ENCODE data around the gene KCNJ12. TPM values are rescaled to one million over a fixed set of nuclear protein-coding genes. Genes with fewer than 3 reads are reported as not detected.
"Not testable (repeated sequence)": the region's sequence is repeated elsewhere in the genome, so short reads cannot be mapped to it uniquely, and the experiment has no call there.

KCNJ12 gene
- polyA plus RNA-seq, 3 donors, result 0.12 to 2.1 (median 0.51) TPM

DNA sequence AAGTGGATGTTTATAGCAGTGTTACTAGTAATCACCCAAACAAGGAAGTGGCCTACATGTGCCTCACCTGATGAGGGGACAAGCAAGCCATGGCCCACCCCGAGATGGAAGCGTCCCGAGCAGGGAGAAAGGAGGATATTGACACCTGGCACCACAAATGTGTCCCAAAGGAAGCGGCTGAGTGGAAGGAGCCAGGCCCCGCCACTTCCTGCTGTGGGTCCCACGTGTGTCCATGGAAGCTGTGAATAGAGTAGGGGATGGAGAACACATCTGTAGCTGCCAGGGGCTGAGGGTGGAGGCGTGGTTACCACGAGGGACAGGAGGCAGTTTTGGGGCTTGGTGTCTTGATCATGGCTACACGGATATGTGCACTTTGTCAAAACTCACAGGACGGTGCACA lies 49.2 kb downstream of the KCNJ12 start:
- no peak overlapping the region for H3K27ac ChIP-seq (ENCODE audit: low read depth, low read length)
- 64 to 73% (median 68%) methylated on average over 10 of the region's 10 CpGs for WGBS, 3 donors

DNA sequence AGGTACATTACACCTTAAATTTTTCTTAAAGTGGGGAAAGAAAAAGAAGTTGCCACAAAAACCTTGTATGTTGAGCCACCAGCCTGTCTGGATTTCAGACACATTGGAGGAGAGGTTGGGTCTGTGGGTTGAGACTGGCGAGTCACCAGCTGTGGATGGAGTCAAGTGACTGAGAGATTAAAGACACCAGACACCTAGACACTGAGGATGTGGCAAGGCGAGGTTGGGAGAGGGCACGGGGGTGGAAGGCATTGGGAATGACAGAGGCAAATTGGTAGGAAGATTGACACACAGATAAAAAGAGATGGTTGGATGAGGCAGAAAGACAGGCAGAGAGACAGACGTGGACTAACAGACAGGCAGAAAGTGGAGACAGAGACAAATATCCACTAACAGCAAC lies 49.6 kb downstream of the KCNJ12 start:
- H3K27ac ChIP-seq (ENCODE audit: low read depth, low read length), result no peak overlapping the region
- 41 to 73% (median 68%) methylated on average over 4 of the region's 4 CpGs for WGBS, 3 donors

DNA sequence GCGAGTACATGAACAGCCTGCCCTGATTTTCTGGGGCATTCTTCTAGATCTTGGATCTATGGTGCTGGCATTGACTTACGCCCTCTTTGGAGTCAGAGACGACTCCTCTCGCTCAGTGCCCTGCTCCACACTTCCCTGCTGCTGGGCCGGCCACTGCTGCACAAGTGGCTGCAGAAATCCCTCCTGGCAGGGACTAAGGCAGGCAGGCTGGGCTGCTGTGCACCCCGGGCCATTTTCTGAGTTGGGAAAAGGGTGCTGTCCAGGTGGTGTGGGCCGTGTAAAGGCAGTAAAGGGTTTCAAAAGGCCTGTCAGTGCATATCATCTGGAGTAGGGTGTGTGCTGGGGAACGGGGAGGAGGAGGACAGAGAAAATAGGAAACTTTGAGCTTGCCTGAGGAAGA lies 50.1 kb downstream of the KCNJ12 start:
- not testable (repeated sequence) for H3K27ac ChIP-seq (ENCODE audit: low read depth, low read length)
- WGBS, 3 donors, result 67 to 82% (median 80%) methylated on average over 6 to 8 of the region's 8 CpGs

DNA sequence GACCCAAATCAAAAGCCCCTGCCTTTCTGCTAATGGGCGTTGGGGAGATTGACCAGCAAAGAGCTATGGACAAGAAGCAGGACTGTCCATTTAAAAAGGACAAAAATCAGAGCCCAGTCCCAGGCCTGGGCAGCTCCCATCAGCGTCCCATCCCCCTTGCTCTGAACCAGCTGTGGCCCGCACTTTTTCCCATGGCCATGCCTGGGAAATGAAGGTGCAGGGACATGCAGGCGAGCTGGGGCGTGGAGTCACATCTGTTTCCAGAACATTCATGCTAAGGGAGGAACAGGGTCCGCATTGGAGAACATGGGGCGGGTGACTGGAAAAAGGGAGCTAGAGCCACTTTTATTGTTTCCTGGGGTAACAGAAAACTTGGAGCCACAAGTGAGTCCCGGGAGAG lies 50.7 kb downstream of the KCNJ12 start:
- WGBS, 3 donors, result 67 to 87% (median 84%) methylated on average over 7 of the region's 8 CpGs
- H3K27ac ChIP-seq (ENCODE audit: low read depth, low read length), result not testable (repeated sequence)

DNA sequence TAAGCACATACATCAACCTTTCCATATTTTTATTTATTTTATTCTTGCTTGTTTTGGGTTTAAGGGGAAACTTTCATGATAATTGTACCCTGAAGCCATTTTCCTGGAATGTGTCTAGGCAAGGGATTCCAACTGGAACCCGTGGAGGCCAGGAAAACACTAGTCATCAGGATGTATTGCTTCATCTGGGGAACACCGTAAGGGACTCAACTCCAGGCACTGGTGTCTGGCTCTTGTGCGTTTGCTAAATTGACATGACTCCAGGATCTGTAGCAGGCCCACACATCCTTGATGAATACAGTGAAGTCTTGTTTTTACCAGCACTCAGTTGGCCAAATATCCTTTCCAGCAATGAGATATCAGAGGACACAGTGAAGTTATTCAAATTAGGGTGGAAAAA lies 51.6 kb downstream of the KCNJ12 start:
- no CpG with 5 or more reads among the region's 3 CpGs for WGBS, 3 donors
- not testable (repeated sequence) for H3K27ac ChIP-seq (ENCODE audit: low read depth, low read length)

DNA sequence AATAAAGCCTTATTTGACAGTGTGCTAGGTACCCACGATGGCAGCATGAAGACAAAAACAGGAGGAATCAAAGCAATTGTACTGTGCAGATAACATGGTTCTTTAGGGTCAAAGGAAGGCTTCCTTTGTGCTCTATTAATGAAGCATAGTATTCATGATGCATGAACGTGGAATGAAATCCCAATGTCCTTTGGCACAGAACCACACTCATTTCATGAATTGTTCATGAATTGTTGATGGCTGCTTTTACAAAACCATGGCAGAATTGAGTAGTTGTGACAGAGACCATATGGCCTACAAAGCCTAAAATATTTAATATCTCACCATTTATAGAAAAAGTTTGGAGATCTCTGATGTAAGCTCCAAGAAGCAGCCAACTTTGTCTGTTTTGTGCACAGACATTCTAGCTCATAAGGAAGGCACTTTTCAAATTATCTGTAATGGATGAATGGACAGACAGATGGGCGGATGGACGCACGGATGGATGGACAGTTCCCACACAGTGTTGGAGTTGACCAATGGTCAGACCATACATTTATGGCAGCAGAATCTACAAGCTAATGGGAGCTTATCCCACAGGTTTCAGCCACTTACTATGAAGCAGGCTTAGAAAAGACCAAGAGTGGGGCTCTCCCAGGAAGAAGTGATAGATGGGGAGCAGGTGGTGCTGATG lies 52.7 kb downstream of the KCNJ12 start:
- 55 to 71% (median 68%) methylated on average over 5 of the region's 5 CpGs for whole genome bisulfite sequencing, 3 donors
- H3K27ac ChIP-seq (ENCODE audit: low read depth, low read length), result not testable (repeated sequence)

DNA sequence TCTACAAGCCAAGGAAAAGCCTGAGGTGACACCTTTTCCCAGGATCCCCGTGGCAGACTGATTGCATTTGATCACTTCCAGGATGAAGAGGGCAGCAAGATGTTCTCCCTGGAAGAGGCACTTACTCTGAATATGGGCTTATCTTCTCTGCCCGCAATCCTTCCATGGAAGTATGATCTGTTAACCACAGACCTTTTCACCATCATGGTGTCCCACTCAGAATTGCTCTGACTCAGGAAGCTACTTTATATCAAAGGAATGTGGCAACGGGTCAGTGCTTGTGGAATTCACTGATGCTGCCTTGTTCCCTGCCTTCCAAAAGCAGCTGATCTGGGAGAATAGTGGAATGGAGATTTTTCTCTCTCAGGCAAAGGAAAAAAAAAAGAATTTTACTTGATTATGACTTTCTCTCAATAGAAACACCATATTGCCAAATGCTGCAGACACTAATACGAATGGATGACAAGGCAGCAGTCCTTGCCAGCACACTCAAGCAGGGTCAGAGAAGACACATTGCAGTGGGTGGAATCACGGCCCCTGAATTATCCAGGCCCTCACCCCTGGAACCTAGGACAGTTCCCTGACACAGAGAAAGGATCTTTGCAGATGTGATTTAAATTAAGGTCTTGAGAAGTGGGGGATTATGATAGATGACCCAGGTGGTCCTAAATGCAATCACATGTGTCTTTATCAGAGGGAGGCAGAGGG lies 53.9 kb downstream of the KCNJ12 start:
- WGBS, 3 donors, result 69 to 73% (median 71%) methylated on average over 4 of the region's 5 CpGs
- H3K27ac ChIP-seq (ENCODE audit: low read depth, low read length), result not testable (repeated sequence)

DNA sequence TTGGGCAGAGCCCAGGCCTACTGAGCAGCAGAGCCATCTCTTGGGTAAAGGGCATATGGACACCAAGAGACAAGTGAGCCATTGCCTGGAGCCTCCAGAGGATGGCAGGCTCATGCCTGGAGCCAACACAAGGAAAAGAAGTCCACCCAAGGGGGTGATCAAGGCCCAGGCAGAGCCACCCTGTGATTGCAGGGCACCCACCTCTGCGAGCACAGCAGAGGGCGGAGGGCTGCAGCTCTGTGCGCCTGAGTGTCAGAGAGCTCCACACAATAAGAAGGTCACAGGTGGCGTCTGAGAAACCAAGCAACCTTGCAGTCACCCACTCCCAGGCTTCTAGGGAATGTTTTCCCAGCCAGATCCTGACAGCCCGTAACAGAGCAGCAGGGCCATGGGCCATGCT lies 57.8 kb downstream of the KCNJ12 start:
- 71 to 98% (median 92%) methylated on average over 5 of the region's 5 CpGs for WGBS, 3 donors
- not testable (repeated sequence) for H3K27ac ChIP-seq (ENCODE audit: low read depth, low read length)

DNA sequence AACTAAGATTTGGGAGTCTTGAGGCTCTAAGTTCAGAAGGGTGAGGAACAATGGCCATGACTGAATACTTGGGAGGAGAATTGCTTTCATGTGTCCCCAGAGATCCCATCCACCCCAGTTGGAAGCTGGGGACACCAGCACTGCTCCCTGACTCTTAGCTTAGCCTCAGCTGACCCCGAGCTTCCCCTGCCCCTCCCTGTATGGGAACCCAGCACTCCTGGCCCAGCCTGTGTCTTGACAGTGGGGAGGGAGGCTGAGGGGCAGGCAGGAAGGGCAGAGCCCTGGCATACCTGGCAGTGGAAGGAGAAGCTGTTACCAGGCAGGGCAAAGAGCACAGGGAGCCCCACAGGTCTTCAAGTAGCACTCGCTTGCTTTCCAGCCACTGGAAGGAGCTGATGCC lies 58.8 kb downstream of the KCNJ12 start:
- H3K27ac ChIP-seq (ENCODE audit: low read depth, low read length), result not testable (repeated sequence)
- 64 to 79% (median 72%) methylated on average over 2 of the region's 2 CpGs for WGBS, 3 donors

DNA sequence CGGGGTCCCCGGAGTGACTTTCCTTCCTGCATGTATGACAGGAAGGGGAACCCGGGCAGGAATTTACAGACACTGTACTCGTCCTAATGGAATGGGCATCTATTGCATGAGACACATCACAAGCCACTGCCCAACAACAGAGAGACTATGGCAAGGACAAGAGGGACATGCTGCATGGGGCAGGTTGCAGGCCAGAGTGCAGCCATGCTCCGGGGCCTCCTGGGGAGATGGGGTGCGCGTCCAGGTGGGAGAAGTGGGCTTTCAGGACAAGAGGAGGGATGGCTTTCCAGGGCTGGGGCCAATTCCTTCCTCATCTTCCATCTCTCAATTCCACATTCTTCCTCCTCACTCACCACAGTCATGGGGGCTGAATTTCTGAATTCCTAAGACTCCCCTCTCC lies 60.3 kb downstream of the KCNJ12 start:
- not testable (repeated sequence) for H3K27ac ChIP-seq (ENCODE audit: low read depth, low read length)
- 59 to 79% (median 73%) methylated on average over 5 to 7 of the region's 7 CpGs for WGBS, 3 donors

DNA sequence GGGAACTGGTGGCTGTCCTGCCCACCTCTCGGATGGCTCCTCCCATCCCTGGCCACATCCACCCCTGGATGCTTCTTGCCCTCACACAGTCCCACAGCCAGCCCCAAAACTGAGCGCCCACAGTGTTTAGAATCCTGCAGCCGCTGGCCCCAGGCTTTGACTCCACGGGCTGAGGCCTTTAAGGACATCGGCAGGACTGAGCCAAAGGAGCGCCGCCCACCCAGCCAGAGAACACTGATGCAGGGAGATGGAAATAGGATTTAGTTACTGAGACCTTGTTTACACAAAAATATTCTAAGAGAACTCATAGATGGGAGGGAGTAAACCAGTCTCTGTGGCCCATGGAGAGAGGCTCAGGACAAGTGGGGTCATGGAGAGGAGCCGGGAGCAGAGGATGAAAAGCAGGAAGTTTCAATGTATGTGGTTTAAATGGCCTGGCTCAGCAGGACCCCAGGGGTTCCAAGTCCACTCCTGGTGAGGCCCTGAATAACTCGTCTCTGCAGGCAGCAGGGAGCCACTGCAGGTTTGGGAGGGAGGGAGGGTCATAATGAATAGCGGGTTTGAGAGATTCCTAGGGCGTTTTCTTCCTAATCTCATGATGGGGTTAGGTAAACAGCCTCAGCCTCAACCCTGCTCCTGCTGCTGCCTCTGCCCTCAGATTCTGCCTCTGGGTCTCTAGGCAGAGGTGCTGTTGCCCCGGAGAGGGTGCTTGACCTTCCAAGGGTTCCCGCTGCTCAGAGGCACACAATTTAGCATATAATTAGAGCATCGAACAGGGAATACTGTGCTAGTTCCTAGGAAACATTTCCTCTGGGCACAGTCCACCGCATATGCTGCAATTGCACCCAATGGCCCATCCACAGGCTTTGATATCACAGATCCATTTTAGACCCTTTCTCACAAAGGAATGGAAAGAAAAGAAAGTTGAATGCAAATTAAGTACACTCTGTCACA lies 61.0 kb downstream of the KCNJ12 start:
- WGBS, 3 donors, result 45 to 62% (median 58%) methylated on average over 13 to 15 of the region's 15 CpGs
- H3K27ac ChIP-seq (ENCODE audit: low read depth, low read length), result not testable (repeated sequence)

DNA sequence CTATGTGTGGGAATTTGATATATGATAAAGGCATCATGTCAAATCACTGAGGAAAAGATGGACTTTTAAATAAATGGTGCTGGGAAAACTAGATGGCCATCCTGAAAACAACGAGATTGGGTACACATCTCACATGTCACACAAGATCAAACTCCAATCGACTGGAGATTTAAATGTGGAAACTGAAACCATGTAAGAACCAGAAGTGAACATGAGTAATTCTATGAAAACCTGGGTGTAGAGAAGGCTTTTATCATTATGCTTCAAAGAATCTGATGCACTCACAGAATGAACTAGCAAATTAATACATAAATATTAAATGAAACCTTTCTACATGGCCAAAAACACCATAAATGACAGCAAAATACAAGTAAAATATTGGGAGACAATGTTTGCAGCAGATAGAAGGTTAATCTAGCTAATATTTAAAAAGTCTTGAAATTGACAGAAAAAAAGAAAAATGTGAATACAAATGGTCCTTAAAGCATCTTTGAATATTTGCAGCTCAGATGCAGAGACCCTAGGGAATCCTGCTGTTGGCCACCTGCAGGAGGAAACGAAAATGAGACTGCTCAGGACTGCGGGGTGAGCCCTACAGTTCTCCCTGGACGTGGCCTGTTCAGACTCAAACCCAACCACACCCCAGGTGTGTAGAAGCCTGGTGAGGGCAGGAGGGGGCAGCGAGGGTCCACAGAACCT lies 62.3 kb downstream of the KCNJ12 start:
- not testable (repeated sequence) for H3K27ac ChIP-seq (ENCODE audit: low read depth, low read length)
- 48 to 75% (median 61%) methylated on average over 3 to 6 of the region's 6 CpGs for WGBS, 3 donors

DNA sequence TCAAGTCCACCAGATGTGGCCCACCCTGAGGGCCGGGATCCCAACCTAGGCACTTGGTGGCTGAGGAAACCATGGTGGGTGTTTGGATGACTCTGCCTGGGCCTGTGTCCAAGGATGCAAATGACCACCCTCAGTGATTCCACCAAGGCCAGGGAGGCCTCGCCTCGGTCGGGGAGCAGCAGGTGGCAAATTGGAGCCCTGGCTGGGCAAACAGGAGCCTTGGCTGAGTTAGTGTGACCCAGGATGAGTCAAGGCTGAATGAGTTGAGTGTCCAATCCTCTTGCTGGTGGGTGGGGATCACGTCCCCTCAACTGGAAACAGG lies 62.8 kb downstream of the KCNJ12 start:
- not testable (repeated sequence) for H3K27ac ChIP-seq (ENCODE audit: low read depth, low read length)
- 65 to 89% (median 86%) methylated on average over 3 of the region's 5 CpGs for WGBS, 3 donors

DNA sequence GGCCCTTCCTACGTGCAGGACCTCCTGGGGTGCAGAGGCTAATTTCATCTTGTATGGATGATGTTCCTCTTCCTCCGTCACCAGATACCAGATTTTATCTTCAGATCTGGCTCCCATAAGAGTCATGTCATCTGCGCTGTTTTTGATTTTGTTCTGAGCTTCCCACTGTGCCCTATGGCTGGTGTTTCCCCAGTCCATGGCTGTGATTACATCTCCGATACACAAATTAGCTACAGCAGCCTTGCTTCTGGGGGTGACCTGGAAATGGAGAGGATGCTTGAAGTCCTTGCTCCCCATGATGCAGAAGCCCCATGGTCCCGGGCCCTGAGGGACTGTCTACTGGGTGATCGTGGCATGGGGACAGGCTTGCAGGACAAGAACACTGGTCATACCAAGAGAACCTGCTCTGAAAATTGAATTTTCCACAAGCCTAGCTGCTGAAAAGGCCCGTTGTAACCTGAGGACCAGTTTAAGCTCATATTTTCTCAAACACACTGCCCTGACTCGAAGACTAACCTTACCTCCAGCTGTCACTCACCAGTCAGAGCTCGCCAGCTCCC lies 69.0 kb downstream of the KCNJ12 start:
- 73 to 87% (median 84%) methylated on average over 9 of the region's 9 CpGs for WGBS, 3 donors
- no peak overlapping the region for H3K27ac ChIP-seq (ENCODE audit: low read depth, low read length)

DNA sequence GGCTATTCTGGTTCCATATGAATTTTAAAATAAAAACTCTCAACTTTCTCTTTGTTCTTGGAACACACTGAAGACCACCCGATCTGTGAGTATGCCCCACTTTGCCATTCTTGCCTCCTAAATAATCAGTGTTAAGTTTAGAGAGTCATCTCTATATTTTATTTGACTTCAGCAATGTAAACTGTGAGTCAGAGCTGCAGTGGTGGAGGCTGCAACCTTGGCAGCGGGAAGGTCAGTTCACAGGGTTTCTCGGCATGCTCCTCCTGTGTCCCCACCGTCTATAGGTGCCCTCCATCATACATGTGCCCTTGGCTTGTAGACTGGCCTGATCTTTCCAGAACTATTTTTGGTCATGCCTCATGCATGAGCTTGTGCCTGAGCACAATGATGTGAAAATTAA lies 71.4 kb downstream of the KCNJ12 start:
- WGBS, 3 donors, result 68 to 90% (median 75%) methylated on average over 4 of the region's 4 CpGs

DNA sequence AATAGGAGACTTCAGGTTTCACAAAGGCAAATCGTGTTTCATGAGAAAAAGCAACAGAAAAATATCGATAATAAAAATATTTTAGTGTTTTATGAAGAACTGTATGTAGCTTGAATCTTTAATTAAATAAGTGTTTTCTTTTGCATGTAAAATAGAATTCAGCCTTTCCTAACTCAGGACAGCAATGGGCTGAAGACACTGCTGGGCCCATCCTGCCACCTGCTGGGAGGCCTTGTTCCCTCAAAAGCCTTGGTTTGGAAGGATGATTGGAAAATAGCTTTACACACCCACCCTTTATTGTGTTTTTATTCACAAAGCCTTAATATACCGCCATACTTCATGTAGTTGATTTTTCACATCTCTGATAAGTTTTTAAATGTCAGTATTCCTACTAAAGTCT lies 73.7 kb downstream of the KCNJ12 start:
- H3K27ac ChIP-seq (ENCODE audit: low read depth, low read length), result not testable (repeated sequence)
- 58 to 76% (median 71%) methylated on average over 3 of the region's 3 CpGs for WGBS, 3 donors

More for the DNA sequence above, 71.4 kb downstream of the KCNJ12 start:
- H3K27ac ChIP-seq (ENCODE audit: low read depth, low read length), result not testable (repeated sequence)

DNA sequence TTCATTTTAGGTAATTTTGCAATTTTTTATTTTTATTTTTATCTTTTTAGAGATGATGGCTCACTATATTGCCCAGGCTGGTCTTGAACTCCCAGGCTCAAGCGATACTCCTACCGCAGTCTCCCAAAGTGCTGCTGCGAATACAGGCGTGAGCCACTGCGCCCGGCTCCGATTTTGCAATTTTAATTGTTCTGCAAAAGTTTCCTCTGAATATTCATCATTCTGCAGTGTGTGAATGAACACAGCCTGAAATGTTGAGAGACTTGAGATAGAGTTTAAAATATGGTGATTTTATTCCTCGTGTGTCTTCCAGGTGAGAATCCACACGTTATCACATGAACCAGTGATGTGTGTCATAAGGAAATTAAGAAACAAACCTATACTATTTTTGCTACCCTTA lies 75.8 kb downstream of the KCNJ12 start:
- no peak overlapping the region for H3K27ac ChIP-seq (ENCODE audit: low read depth, low read length)
- 58 to 61% (median 61%) methylated on average over 9 of the region's 9 CpGs for WGBS, 3 donors

DNA sequence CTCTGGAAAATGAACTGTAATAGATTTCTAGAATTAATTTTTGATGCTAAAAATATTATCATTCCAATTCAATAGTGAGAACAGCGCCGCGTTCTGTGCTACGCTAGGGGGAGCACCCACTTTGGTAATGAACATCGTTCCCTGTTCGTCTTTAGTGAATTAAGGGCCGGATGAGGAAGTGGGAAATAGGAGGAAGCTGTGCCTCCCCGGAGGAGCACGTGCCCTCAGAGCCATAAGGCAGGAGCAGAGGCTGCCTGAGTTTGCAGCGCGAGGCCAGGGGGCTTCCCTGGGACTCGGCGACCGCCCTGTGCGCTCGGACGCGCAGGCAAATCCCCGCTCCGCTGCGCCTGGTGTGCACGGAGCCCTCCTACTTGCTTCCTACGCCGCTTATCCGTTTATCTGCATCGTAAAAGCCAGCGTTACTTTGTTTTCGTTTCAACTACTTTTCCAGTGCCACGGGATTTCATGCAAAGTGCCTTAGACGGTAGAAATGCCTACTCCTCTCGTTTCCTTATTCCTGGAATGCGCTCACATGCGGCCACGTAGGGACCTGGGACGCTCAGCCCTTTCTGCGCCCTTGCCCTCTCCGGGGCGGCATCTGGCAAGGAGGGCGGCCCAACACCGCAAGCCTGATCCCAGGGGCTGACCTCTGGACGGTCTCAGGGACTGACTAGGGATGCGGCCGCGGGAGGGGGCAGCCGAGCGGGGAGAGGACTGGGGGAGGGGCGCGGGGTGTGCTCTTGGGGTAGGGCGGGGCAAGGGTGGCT lies 76.4 kb downstream of the KCNJ12 start:
- H3K27ac ChIP-seq (ENCODE audit: low read depth, low read length), result no peak overlapping the region

More for the DNA sequence above, 76.4 kb downstream of the KCNJ12 start:
- WGBS, 3 donors, result 5 to 18% (median 14%) methylated on average over 47 to 49 of the region's 49 CpGs

Measured in adipose tissue (tissue), 3 donors.